Naive B cell (primary cell): ENCODE results near the gene WDFY1. TPM values are rescaled to one million over a fixed set of nuclear protein-coding genes. Genes with fewer than 3 reads are reported as not detected.

Experiments
- polyA plus RNA-seq, 6 donors: library from polyadenylated mRNA; unstranded; fragments of 300-500 nt; fragmentation: Illumina TruSeq; gene quantifications; one replicate each; pipeline ENCODE4 v1.2.3, GENCODE V29; 2021; ENCODE audit warnings: low read depth in 6 of 6

Gene WDFY1
- polyA plus RNA-seq, 6 donors from 2014 or later: 12.6 to 39.2 (median 25.3) TPM

Other genes starting within 250 kb of the WDFY1 start
- 10 to 100 TPM in 3 of 6 donors, 1 to 10 TPM in 3; 7.6 to 17.5 (median 12.2) TPM for gene AP1S3, start 107.8 kb downstream of the WDFY1 start, polyA plus RNA-seq
- 10 to 100 TPM; 34.4 to 52.3 (median 38.6) TPM for gene MRPL44, start 12.1 kb upstream of the WDFY1 start, polyA plus RNA-seq
- 1 to 10 TPM; 1.6 to 6.1 (median 3.4) TPM for gene SERPINE2, start 94.0 kb upstream of the WDFY1 start, polyA plus RNA-seq